C1 segment of cervical spinal cord (tissue), 14 donors: ENCODE data around the gene KIFAP3.
"Not testable (repeated sequence)": the region's sequence is repeated elsewhere in the genome, so short reads cannot be mapped to it uniquely, and the experiment has no call there.

Source experiments
- DNase-seq, 14 donors: peaks; one replicate each; lab custom pipeline; 2025; lab: John Stamatoyannopoulos, UW

KIFAP3 gene

DNA sequence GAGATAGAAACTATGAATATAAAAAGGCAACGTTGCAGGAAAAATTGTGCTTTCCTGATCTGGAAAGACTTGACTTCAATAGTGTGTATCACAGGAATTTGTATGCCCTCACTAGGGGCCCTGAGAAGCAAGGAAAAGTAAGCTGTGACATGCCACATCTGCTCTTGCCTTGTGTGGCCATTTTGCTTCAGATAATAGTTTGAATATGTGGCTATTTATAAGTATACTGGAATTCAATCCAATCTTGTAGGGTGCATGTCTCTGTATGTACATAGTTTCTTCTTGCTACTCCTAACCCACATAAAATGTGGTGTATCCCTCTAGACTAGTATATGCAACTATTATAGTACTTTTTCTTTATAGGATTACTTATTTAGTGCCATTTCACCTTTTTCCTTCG is 149.7 kb downstream of the KIFAP3 start:
- no peak for DNase-seq

DNA sequence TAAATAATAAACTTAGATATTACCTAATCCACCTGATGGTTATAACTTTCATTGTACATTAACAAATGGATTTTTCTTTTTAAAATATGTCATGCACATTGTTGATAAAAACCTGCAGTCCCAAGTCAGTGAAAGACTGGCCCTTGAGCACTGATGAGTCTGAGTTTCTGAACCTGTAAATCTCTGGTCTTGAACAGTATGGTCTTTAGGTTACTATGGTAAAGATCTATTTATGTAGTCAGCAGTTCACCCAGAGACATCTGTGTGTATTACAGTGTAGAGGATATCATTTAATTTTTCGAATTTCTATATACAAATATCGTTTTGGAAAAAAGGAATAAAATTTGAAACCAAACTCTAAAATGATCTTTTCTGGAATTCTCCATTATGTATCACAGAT is 150.4 kb downstream of the KIFAP3 start:
- DNase-seq = no peak

DNA sequence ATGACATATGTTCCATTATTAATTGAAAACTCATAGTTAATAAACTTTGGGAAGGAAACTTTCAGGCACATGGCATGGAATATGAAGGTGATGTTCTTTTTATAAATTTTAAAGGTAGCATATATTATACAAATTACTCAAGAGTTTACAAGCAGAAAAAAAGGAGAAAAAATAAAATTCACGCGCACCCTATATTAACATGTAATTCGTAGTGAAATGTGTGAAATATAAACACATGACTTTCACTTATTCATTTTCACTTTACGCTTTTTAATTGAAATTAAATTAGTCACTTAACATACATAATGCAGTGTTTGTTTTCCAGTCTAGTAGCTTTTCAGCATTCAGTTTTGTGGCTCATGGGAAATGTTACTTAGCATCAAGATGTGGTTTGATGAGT is 153.4 kb downstream of the KIFAP3 start:
- no peak for DNase-seq

DNA sequence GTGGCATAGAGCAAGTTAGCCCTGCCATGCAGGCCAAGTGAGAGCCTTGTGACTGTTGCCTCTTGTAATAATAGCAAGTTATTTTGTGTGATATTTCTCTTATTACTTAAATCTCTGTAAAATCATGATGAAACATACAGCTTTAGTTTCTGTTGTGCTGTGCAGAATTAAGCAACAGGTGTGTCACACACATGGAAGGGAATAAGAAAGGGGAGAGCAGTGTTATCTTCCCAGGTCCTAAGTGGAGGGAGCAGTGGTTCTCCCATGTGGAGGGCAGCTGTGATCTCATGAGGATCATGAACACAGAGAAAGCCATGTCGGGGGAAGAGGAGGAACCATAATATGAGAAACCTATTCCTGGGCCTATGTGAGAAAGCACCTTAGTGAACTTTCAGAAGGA is 155.6 kb downstream of the KIFAP3 start:
- DNase-seq = no peak

DNA sequence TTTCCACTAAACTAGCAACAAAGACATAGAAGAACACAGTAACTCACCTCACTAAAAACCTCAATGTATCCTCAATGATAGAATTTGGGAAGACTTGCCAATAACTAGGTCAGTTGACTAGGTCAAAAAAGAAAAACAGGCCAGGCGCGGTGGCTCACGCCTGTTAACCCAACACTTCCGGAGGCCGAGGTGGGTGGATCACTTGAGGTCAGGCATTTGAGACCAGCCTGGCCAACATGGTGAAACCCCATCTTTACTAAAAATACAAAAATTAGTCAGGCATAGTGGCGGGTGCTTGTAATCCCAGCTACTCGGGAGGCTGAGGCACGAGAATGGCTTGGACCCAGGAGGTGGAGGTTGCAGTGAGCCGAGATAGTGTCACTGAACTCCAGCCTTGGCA is 156.3 kb downstream of the KIFAP3 start:
- not testable (repeated sequence) for DNase-seq

DNA sequence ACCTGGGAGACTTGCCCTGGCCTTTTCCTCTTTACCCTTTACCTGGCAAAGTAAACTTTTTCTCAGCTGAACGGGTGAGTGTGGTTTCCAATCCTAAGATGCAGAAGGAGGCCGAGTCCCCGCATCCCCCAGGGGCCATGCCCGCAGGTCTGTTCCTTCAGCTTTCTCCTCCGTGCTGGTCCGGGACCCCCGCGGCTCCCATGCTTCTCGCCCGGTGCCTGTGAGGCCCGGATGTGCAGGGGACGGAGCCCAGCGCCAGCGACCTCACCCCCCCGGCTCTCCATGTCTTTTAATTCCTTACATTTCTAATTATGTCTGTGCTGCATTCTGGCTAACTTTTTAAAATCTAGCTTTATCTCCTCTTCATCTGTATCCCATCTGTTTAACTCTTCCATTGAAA is 159.3 kb downstream of the KIFAP3 start:
- no peak for DNase-seq

DNA sequence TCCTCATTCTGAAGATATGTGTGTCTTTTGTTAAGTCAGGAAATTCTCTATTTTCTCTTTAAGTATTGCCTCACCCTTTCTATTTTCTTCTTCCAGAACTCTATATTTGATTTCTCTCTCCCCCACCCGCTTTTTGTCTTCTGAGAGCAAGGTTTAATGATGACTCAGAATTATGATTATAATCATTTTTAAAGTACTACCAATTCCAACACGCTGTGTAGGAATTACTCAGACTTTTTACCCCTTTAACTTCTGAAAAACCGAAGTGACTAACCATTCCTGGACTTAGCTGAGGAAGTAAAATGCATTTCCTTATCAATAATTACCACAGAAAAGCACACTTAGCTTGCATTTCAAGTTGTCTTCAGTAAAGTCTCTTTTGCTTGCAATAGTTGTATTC is 160.0 kb downstream of the KIFAP3 start:
- DNase-seq = no peak

DNA sequence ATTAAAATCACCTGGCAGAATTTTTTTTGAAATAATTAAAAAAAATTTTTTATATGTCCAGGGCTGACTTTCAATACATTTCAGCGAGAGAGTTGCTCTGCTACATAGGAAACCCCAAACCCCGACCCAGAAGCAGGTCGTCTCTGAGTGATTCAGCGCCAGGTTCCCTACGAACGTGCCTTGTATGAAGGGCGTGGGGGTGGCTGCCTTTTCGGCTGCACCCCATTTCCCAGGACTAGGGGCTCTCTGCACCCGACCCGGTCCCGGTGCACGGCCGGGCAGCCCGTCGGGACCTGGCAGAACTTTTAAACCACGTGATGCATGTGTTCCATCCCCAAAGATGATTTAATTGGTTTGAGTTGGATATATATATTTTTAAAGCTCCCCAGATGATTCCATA is 165.0 kb downstream of the KIFAP3 start:
- DNase-seq = no peak

DNA sequence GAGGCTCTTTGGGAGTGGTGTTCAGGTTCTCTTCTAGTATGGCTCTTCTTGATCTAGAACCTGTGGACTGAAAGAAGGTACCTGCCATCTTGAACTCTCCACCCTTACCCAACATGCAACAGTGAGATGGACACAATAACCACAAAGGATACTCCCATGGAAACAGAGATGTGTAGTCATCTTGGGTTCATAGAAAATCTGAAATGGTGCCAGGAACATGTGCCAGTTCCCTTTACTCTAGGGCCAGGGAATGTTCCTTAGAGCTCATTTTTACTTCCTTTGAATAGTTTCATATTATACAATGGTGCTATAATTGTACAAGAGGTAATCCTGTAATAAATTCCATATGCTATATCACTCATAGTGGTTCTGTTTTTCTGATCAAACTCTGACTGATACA is 167.6 kb downstream of the KIFAP3 start:
- no peak for DNase-seq

DNA sequence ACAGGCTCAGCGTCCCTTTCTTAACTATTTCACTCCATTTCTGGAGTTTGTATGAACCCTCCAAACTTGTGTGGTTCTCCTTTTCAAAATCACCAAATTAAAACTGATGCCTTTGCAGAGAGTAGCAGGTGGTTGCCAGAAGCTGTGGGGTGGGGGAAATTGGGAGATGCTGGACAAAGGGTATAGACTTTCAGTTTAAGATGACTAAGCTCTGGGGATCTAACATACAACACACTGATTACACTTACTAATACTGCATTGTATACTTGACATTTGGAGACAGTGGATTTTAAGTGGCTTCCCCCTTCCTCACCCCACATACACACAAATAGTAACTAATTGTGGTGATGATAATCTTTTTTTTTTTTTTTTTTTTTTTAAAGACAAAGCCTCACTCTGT is 169.7 kb downstream of the KIFAP3 start:
- DNase-seq = no peak

DNA sequence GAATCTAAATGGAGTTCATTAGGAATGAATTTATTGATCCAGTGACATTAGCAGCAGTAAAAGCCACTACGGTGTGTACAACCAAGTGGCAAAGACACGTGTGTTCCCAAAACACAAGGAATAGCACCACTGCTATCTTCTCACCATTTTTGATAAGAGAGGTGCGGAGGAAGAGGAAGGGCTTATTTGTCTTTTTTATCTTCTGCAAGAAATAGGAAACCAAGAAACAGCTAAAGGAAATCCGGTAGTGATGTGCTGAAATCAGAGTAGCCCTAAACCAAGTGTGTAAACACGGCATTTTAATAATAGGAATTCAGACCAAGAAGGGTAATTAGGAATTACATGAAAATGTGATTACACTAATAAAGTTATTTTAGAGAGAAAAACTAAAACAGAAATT is 171.7 kb downstream of the KIFAP3 start:
- DNase-seq = no peak

DNA sequence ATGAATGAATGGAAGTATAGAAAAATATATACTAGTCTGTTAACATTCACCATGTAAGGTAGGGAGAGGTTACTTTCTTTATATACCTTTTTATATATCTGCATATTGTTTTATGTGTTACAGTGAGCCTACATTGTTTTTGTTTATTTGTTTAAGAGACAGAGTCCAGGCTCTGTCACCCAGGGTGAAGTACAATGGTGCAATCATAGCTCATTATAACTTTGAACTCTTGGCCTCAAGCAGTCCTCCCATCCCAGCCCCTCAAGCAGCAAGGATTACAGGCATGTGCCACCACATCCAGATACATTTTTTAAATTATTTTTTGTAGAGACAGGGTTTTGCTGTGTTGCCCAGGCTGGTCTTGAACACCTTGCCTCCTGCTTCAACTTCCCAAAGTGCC is 173.4 kb downstream of the KIFAP3 start:
- no peak for DNase-seq

DNA sequence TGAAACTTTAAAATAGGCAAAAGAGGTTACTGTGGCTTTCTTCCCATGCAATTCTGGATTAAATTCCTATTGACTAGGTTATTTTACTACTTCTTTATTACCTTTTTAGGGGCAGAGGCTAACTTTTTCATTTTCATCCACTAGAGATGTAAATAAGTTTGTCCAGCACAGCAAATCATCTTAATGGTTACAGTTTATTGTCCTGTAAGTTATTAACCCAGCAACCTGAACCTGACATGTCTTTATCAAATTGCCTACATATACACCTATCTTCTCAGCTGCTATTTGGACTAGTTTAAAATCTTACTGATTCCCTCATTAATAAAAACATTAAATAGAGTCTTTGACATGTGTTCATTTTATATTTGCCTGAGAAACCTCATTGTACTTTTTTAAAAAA is 173.9 kb downstream of the KIFAP3 start:
- no peak for DNase-seq

DNA sequence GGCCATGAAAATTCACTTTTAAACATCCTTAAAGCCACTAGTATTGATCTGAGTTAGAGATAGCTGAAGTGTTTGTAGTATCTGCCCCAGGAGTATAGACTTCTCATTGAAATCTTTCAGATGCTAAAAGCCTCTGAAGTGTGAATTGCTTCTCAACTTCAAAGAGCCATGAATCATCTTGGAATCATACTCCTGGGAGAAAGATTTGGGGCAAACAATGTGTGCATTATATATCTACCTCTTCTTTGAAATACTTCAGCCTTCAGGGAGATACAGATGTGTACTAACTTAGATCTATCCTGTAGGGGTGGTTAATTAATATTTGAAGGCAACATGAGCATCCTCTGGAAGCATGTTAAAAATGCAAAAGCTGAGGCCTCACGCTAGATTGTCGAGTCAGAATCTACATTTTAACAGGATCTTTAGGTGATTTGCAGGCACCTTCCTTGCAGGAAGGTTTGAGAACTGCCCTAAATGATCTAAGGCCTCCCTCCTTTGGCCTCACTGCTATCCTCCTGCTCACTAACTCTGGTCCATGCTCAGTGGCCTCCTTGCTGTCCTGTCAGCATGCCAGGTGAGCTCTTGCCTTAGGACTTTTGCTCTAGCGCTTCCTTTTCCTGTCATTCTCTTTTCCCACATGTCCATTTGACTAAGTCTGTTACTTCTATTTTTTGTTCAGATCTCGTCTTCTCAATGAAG is 174.8 kb downstream of the KIFAP3 start:
- no peak for DNase-seq

DNA sequence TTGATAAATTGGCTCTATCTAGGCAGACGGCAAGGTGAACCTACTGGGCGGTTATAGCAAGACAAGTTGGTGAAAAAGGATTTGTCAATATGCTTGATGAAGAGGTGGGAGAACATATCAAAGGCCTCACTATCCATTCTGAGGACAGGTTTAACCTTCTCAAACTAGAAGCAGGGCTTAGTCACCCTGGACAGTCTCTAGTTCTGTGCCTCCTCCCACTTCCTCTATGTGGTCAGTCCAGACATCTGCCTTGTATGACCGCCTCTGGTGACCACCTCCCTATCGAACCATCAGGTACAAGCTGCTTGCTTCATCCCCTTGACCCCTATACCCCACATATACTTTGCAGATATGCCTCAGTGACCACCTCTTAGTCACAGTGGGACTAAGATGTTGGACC is 178.5 kb downstream of the KIFAP3 start:
- no peak for DNase-seq

DNA sequence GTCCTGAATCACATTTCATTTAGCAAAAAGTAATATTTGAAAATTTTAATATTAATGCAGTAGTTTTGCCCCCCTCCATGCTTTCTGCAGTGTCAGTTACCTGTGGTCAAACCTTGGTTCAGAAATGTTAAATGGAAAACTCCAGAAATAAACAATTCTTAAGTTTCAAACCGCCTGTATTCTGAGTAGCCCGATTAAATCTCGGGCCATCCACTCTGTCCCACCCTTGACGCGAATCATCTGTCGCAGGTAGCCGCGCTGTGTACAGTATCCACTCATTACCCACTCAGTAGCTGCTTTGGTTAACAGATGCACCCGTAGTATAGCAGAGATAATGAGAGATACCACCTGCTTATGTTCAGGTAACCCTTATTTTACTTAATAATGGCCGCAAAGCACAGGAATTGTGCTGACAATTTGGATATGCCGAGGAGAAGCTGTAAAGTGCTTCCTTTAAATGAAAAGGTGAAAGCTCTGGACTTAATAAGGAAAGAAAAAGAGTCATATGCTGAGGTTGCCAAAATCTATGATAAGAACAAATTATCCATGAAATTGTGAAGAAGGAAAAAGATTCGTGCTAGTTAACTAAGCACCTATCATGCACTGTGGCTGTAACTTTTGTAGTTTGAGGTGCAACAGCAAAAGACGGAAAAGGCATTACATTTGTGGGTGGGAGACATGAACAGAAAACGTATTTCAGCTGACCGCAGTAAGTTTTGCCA is 179.9 kb downstream of the KIFAP3 start:
- DNase-seq = peak in 2 of 14 donors; percentile 45 to 55

DNA sequence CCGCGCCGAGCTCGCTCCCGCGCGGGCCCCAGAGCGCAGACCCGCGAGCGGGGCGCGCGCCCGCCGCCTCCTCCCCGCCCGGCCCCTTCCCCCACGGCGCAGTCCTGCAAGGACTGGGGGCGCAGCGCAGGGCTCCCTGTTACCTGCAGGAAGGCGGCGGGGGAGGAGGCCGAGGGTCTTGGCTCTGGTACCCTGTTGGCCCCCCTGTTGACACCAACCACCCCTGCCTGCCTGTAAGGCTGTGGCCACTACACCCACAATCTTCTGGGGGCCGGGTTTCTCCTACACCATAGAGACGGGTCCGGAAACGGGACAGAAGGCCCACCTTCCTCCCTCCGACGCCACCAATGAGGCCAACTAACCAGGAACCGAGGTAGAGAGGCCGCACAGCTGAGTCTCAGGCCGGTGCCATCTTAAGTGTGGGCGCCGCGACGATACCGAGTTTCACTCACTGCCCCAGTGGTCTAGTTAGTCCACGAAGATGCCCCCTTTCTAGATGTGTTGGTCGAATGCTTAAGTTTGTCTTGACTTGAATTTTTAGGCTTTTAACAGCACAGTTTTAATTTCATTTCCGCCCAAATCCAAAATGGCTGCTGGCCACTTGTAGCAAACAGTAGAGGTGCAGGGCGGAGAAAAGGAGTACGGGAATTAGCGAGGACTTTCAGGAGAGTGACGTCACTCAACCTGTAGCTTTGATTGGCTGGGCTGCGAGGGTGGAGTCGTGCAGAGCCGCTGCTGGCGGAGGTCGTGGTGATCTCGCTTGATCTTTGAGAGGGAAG is 180.7 kb downstream of the KIFAP3 start, which contains the start of gene SCYL3:
TSS of gene SCYL3 (minus strand) at position 252 of the 779 bp plus-strand sequence. CDS start 5,056 bp downstream, outside the sequence.
- peak; percentile 74 to 99 (median 97) for DNase-seq

DNA sequence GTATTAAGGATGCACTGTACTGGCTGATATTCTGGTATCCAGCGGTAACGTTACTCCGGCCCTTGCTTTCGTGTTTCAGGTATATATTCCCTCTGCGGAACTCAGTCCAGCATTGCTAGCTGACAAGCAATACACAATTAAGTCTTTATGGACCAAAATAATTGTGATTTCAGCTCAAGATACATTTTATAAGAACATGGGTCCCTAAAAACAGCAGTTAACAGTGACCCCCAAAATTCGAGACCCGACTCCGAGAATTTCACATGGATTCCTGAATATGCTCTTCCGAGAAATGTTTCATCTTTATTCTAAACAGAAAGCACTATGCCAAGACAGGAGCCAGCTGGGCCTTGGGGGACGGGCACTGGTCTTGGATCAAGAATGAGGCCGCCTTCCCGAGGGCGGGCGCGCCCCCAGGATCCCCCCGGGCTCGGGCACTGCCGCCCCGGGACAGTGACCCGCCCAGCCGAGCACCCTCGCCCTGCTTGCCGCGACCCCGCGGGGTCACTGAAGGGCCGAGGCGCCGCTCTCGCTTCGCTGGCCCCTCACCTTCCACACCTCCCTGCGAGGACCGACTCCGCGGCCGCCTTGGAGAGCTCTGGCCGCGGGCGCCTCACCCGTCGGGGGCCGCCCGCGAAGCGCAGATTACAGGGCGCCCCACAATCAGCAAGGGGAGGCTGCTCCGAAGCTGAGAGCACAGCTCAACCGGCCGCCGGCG is 181.4 kb downstream of the KIFAP3 start:
- peak in 3 of 14 donors; percentile 49 to 56 (median 55) for DNase-seq

DNA sequence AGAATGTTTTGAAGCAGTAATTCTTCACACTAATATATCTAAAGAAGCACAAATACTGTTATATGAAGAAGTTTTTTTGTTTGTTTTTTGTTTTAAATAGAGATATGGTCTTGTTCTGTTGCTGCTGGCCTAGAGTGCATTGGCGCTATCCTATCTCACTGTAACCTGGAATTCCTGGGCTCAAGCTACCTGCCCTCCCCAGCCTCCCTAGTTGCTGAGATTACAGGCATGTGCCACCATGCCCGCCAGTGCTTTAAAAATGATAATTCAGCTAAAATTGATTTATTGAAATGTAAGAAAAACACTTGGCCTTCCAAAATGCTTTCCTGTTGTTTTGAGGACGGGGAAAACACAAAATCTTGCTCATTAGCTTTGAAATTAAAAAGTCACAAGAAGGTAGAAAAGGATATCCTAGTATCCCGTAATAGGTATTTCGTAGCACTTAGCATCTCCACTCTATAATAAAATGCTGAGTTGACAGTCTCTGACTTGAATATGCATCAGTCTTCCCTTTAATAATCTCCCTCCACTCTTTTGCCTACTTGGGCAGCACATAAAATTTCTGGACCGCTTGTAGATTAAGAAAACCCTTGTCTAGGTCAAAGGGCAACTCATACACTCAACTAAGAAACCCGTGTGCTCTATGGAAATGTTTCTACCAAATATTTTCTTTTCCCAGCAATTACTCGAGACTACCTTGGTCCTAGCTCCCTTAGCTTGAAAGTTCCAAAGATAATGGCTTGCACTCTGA is 182.1 kb downstream of the KIFAP3 start:
- DNase-seq = peak in 1 of 14 donors; percentile 37

DNA sequence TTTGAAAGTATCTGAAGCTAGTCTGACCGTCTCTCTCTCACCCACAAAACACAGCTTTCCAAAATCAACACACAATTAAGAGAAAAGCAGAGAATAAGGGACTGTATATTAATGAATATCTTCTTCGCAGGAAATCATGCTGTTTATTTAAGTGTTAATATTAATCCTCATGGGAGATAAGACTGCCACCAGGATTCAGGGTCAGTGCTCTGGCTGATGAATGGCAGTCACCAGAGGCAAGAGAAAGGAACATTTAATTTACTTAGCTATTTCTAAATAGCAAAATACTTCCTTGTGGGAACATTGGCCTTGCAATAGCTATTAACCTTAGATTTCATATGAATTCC is 183.0 kb downstream of the KIFAP3 start:
- no peak for DNase-seq
